ENCODE results near the gene HOXD3. TPM values are rescaled to one million over a fixed set of nuclear protein-coding genes. Genes with fewer than 3 reads are reported as not detected.
A peak's percentile ranks its signal among the peaks of the same experiment; 100 is the strongest.

HOXD3 gene
- total RNA-seq, 1 donor from 2014 or later = not detected

DNA sequence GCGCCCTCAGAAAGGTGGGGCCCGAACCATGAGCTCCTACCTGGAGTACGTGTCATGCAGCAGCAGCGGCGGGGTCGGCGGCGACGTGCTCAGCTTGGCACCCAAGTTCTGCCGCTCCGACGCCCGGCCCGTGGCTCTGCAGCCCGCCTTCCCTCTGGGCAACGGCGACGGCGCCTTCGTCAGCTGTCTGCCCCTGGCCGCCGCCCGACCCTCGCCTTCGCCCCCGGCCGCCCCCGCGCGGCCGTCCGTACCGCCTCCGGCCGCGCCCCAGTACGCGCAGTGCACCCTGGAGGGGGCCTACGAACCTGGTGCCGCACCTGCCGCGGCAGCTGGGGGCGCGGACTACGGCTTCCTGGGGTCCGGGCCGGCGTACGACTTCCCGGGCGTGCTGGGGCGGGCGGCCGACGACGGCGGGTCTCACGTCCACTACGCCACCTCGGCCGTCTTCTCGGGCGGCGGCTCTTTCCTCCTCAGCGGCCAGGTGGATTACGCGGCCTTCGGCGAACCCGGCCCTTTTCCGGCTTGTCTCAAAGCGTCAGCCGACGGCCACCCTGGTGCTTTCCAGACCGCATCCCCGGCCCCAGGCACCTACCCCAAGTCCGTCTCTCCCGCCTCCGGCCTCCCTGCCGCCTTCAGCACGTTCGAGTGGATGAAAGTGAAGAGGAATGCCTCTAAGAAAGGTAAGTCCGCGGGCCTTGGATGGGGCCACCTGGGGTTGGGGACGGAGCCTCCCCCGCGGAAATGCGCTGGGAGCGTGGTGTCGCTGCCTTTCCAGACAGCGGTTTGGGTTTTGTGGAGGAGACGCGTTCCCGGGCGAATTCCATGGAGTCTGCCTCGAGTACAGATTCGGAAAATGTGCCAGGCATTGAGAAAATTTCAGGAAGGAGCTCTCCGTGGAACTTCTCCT is 31.9 kb downstream of the HOXD3 start:
- Histone ChIP-seq H4K20me1 (ENCODE audit: insufficient read depth, low read length) (no peaks in the 10 kb centered on the region), H3K4me2 (ENCODE audit: low read length) (peak overlapping the region; percentile 86), H3K4me3 (ENCODE audit: insufficient read depth, low read depth, low read length) (peak overlapping the region; percentile 58), H3K27ac (ENCODE audit: low read depth, low read length) (no peak overlapping the region), H2AFZ (ENCODE audit: low read depth, low read length) (peak overlapping the region; percentile 78), H3K4me1 (ENCODE audit: insufficient read depth, low read length) (peaks cover 12% of the 10 kb centered on the region), H3K27me3 (ENCODE audit: insufficient read depth, low read length) (peaks cover 68% of the 10 kb centered on the region), H3K36me3 (ENCODE audit: insufficient read depth, low read length) (no peaks in the 10 kb centered on the region), H3K9me3 (ENCODE audit: insufficient read depth, low read depth, low read length) (no peaks in the 10 kb centered on the region), H3K9ac (ENCODE audit: low read length) (peak overlapping the region; percentile 48), H3K79me2 (ENCODE audit: insufficient read depth, low read length) (no peaks in the 10 kb centered on the region)
- no peaks in the 10 kb centered on the region for H3K36me3 Mint-ChIP-seq (ENCODE audit: low read depth, unreplicated experiment)
- peaks cover 78% of the 10 kb centered on the region for H3K27me3 Mint-ChIP-seq (ENCODE audit: low read depth, unreplicated experiment)
- no peaks in the 10 kb centered on the region for H3K4me1 Mint-ChIP-seq (ENCODE audit: low read depth, unreplicated experiment)
- FAIRE-seq (no peak), DNase-seq (ENCODE audit: low read depth) (no peak)
- peak overlapping the region; percentile 20 for H3K4me3 Mint-ChIP-seq (ENCODE audit: unreplicated experiment)
- H3K27ac Mint-ChIP-seq (ENCODE audit: unreplicated experiment) = no peak overlapping the region
- TF ChIP-seq, protein P1, sequence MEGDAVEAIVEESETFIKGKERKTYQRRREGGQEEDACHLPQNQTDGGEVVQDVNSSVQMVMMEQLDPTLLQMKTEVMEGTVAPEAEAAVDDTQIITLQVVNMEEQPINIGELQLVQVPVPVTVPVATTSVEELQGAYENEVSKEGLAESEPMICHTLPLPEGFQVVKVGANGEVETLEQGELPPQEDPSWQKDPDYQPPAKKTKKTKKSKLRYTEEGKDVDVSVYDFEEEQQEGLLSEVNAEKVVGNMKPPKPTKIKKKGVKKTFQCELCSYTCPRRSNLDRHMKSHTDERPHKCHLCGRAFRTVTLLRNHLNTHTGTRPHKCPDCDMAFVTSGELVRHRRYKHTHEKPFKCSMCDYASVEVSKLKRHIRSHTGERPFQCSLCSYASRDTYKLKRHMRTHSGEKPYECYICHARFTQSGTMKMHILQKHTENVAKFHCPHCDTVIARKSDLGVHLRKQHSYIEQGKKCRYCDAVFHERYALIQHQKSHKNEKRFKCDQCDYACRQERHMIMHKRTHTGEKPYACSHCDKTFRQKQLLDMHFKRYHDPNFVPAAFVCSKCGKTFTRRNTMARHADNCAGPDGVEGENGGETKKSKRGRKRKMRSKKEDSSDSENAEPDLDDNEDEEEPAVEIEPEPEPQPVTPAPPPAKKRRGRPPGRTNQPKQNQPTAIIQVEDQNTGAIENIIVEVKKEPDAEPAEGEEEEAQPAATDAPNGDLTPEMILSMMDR (IDR thresholded peaks at IDR 0.05; ENCODE audit: insufficient read depth, low read depth, low read length) = no peak
- peak; percentile 94 for TF ChIP-seq EZH2 (IDR thresholded peaks at IDR 0.05; ENCODE audit: insufficient read depth, low read length)
- H3K9me3 Mint-ChIP-seq (ENCODE audit: unreplicated experiment) = peaks cover 6% of the 10 kb centered on the region

DNA sequence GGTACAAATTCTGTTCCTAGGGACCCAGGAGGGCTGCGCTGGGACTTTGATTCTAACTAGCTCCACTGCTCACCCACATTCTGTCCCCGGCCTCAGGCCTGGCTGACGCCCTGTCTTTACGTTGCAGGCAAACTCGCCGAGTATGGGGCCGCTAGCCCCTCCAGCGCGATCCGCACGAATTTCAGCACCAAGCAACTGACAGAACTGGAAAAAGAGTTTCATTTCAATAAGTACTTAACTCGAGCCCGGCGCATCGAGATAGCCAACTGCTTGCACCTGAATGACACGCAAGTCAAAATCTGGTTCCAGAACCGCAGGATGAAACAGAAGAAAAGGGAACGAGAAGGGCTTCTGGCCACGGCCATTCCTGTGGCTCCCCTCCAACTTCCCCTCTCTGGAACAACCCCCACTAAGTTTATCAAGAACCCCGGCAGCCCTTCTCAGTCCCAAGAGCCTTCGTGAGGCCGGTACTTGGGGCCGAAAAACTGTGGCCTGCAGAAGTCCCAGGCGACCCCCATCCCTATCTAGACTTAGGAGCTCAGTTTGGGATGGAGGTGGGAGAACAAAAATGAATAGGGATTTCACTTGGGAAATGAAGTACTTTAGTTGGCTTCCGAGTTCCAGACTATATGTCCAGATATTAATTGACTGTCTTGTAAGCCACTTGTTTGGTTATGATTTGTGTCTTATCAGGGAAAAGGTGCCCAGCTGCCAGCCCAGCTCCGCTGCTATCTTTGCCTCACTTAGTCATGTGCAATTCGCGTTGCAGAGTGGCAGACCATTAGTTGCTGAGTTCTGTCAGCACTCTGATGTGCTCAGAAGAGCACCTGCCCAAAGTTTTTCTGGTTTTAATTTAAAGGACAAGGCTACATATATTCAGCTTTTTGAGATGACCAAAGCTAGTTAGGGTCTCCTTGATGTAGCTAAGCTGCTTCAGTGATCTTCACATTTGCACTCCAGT is 32.9 kb downstream of the HOXD3 start:
- Mint-ChIP-seq H3K9me3 (ENCODE audit: unreplicated experiment) (peaks cover 6% of the 10 kb centered on the region), H3K27ac (ENCODE audit: unreplicated experiment) (no peak overlapping the region), H3K4me1 (ENCODE audit: low read depth, unreplicated experiment) (no peaks in the 10 kb centered on the region), H3K27me3 (ENCODE audit: low read depth, unreplicated experiment) (peaks cover 74% of the 10 kb centered on the region), H3K36me3 (ENCODE audit: low read depth, unreplicated experiment) (no peaks in the 10 kb centered on the region), H3K4me3 (ENCODE audit: unreplicated experiment) (no peak overlapping the region)
- TF ChIP-seq, protein P1 (IDR thresholded peaks at IDR 0.05; ENCODE audit: insufficient read depth, low read depth, low read length) = no peak
- peak; percentile 15 for TF ChIP-seq EZH2 (IDR thresholded peaks at IDR 0.05; ENCODE audit: insufficient read depth, low read length)
- H3K4me3 ChIP-seq (ENCODE audit: insufficient read depth, low read depth, low read length) = no peak overlapping the region
- H3K4me2 ChIP-seq (ENCODE audit: low read length) = peak overlapping the region; percentile 86
- no peaks in the 10 kb centered on the region for H3K9me3 ChIP-seq (ENCODE audit: insufficient read depth, low read depth, low read length)
- FAIRE-seq (no peak), DNase-seq (ENCODE audit: low read depth) (no peak)
- no peaks in the 10 kb centered on the region for H4K20me1 ChIP-seq (ENCODE audit: insufficient read depth, low read length)
- H3K27ac ChIP-seq (ENCODE audit: low read depth, low read length) = no peak overlapping the region
- H3K9ac ChIP-seq (ENCODE audit: low read length) = no peak overlapping the region
- peaks cover 12% of the 10 kb centered on the region for H3K4me1 ChIP-seq (ENCODE audit: insufficient read depth, low read length)
- H2AFZ ChIP-seq (ENCODE audit: low read depth, low read length) = no peak overlapping the region
- H3K36me3 ChIP-seq (ENCODE audit: insufficient read depth, low read length) = no peaks in the 10 kb centered on the region
- no peaks in the 10 kb centered on the region for H3K79me2 ChIP-seq (ENCODE audit: insufficient read depth, low read length)
- H3K27me3 ChIP-seq (ENCODE audit: insufficient read depth, low read length) = peaks cover 68% of the 10 kb centered on the region

All from astrocyte (in vitro differentiated cells and primary cell).